Hepatocyte (in vitro differentiated cells): ENCODE measurements around the gene MYLK3. TPM values are rescaled to one million over a fixed set of nuclear protein-coding genes. Genes with fewer than 3 reads are reported as not detected.

ENCODE experiments used
- DNase-seq: peaks from one replicate; pipeline ENCODE4 v3.0.0-alpha.2; 2016; ENCODE audit warnings: low spot score
- H2AFZ ChIP-seq: fragments of 200-600 bp; sonication (generic); 2 replicates; pipeline ENCODE4 v1.6.0; 2016; ENCODE audit warnings: antibody characterized with exemption, mild to moderate bottlenecking
- H3K27ac ChIP-seq: fragments of 200-600 bp; sonication (generic); 2 replicates; pipeline ENCODE4 v1.5.1; 2016; ENCODE audit warnings: mild to moderate bottlenecking
- H3K27me3 ChIP-seq: fragments of 200-600 bp; sonication (generic); 2 replicates; pipeline ENCODE4 v1.6.1; 2016
- H3K36me3 ChIP-seq: fragments of 200-600 bp; sonication (generic); replicated peaks from 2 replicates; pipeline ENCODE4 v1.5.1; 2016; ENCODE audit warnings: low read depth; ENCODE audit not compliant: insufficient read depth
- H3K4me1 ChIP-seq: fragments of 200-600 bp; sonication (generic); 2 replicates; pipeline ENCODE4 v1.5.1; 2016; ENCODE audit warnings: mild to moderate bottlenecking, moderate library complexity; ENCODE audit not compliant: insufficient read depth
- H3K4me2 ChIP-seq: fragments of 200-600 bp; sonication (generic); 2 replicates; pipeline ENCODE4 v1.6.0; 2016
- H3K4me3 ChIP-seq: fragments of 200-600 bp; sonication (generic); 2 replicates; pipeline ENCODE4 v1.5.1; 2016; ENCODE audit warnings: mild to moderate bottlenecking
- H3K79me2 ChIP-seq: fragments of 200-600 bp; sonication (generic); 2 replicates; pipeline ENCODE4 v1.6.0; 2017; ENCODE audit warnings: mild to moderate bottlenecking
- H3K9me2 ChIP-seq: fragments of 200-600 bp; sonication (generic); replicated peaks from 2 replicates; pipeline ENCODE4 v1.6.0; 2017; ENCODE audit warnings: mild to moderate bottlenecking; ENCODE audit not compliant: insufficient read depth
- H3K9me3 ChIP-seq: fragments of 200-600 bp; sonication (generic); 2 replicates; pipeline ENCODE4 v1.5.1; 2016; ENCODE audit warnings: low read depth, mild to moderate bottlenecking
- H4K20me1 ChIP-seq: fragments of 200-600 bp; sonication (generic); 2 replicates; pipeline ENCODE4 v1.6.0; 2016; ENCODE audit warnings: mild to moderate bottlenecking; ENCODE audit not compliant: insufficient read depth, poor library complexity, severe bottlenecking
- EZH2 ChIP-seq: fragments of 200-600 bp; sonication (generic); IDR thresholded peaks from 2 replicates; pipeline ENCODE4 v1.6.1; 2016; ENCODE audit warnings: antibody characterized with exemption, mild to moderate bottlenecking, borderline replicate concordance
- EZH2phosphoT487 ChIP-seq: fragments of 200-600 bp; sonication (generic); IDR thresholded peaks from one replicate; pipeline ENCODE4 v1.6.1; 2018; ENCODE audit warnings: antibody characterized with exemption, mild to moderate bottlenecking, low read depth, moderate library complexity; ENCODE audit not compliant: unreplicated experiment, severe bottlenecking
- WGBS: methylation state at CpG from one replicate; pipeline ENCODE4 v1.1.6; 2016; ENCODE audit warnings: low lambda C conversion rate; ENCODE audit errors: missing lambda C conversion rate; 5-methylcytosine and 5-hydroxymethylcytosine counted together
- polyA plus RNA-seq: library from polyadenylated mRNA; unstranded; fragments of >200 nt; fragmentation: Nextera tagmentation; extraction: Ambion mirVana; gene quantifications from 2 replicates; pipeline ENCODE4 v1.2.1, GENCODE V29; 2016
- total RNA-seq: library from RNA; depleted of rRNA; stranded (reverse); fragments of >200 nt; gene quantifications from 2 replicates; pipeline ENCODE4 v1.2.3, GENCODE V29; 2014
- TF ChIP-seq, protein P1 (sequence below): fragments of 200-600 bp; sonication (generic); IDR thresholded peaks from 2 replicates; pipeline ENCODE4 v1.5.1; 2016; ENCODE audit warnings: antibody characterized with exemption, mild to moderate bottlenecking; ENCODE audit not compliant: poor library complexity

MYLK3 gene
- total and polyA plus RNA-seq, 2 experiments from 2014 or later = 1.9 to 6.5 TPM

DNA sequence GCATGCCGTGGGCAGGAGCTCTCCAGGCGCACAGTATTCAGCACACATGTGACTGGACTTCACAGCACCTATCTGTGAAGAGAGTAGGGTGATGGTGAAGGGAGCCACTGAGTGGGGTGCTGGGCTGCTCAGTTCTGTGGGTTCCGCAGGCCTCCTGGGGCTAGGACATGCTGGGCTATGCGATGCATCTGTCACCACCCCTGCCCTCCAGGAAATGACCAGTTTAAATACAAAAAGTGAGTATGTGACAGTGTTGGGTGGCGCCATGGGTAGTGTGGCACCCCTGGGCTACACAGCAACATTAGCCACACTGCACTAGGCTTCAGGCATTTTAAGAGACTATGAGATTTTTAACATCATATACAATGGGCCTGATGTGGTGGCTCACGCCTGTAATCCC is 28.6 kb downstream of the MYLK3 start:
- H3K79me2 ChIP-seq = no peaks in the 10 kb centered on the region
- H3K9me3 ChIP-seq = peaks cover 2% of the 10 kb centered on the region
- TF ChIP-seq EZH2phosphoT487 (no peak), EZH2 (no peak)
- TF ChIP-seq, protein P1, sequence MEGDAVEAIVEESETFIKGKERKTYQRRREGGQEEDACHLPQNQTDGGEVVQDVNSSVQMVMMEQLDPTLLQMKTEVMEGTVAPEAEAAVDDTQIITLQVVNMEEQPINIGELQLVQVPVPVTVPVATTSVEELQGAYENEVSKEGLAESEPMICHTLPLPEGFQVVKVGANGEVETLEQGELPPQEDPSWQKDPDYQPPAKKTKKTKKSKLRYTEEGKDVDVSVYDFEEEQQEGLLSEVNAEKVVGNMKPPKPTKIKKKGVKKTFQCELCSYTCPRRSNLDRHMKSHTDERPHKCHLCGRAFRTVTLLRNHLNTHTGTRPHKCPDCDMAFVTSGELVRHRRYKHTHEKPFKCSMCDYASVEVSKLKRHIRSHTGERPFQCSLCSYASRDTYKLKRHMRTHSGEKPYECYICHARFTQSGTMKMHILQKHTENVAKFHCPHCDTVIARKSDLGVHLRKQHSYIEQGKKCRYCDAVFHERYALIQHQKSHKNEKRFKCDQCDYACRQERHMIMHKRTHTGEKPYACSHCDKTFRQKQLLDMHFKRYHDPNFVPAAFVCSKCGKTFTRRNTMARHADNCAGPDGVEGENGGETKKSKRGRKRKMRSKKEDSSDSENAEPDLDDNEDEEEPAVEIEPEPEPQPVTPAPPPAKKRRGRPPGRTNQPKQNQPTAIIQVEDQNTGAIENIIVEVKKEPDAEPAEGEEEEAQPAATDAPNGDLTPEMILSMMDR = no peak
- no peak overlapping the region for H2AFZ ChIP-seq
- H3K4me2 ChIP-seq = no peak overlapping the region
- H3K4me1 ChIP-seq = no peaks in the 10 kb centered on the region
- no peaks in the 10 kb centered on the region for H3K9me2 ChIP-seq
- H3K36me3 ChIP-seq = no peaks in the 10 kb centered on the region
- H3K27ac ChIP-seq = no peak overlapping the region
- no peaks in the 10 kb centered on the region for H4K20me1 ChIP-seq
- H3K4me3 ChIP-seq = no peak overlapping the region
- no peaks in the 10 kb centered on the region for H3K27me3 ChIP-seq
- 94% methylated on average over 6 of the region's 6 CpGs for WGBS
- DNase-seq = no peak

DNA sequence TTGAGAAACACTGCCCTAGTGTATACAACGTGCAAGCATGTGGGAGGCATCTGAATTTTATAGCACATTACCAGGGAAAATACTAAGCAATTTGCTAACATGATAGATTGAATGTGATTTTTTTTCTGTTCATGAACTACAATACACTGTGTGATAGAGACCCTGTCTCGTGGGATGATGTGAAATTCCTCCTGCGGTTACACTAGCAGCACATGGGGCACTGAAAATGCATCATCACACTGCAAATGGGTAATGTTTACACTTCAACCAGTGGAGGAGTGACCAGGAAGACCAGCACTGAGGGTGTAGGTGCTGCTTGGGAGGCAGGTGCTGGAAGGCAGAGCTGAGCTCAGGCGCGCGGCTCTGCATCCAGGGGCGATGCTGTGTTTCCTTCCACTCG is 29.9 kb downstream of the MYLK3 start:
- H4K20me1 ChIP-seq = no peaks in the 10 kb centered on the region
- no peak for DNase-seq
- no peaks in the 10 kb centered on the region for H3K4me1 ChIP-seq
- no peak overlapping the region for H2AFZ ChIP-seq
- H3K4me3 ChIP-seq = no peak overlapping the region
- H3K36me3 ChIP-seq = no peaks in the 10 kb centered on the region
- H3K27ac ChIP-seq = no peak overlapping the region
- H3K79me2 ChIP-seq = no peaks in the 10 kb centered on the region
- H3K9me2 ChIP-seq = no peaks in the 10 kb centered on the region
- TF ChIP-seq EZH2 (no peak), EZH2phosphoT487 (no peak)
- TF ChIP-seq, protein P1 = no peak
- no peaks in the 10 kb centered on the region for H3K9me3 ChIP-seq
- no peak overlapping the region for H3K4me2 ChIP-seq
- H3K27me3 ChIP-seq = no peaks in the 10 kb centered on the region
- 91% methylated on average over 8 of the region's 8 CpGs for WGBS

DNA sequence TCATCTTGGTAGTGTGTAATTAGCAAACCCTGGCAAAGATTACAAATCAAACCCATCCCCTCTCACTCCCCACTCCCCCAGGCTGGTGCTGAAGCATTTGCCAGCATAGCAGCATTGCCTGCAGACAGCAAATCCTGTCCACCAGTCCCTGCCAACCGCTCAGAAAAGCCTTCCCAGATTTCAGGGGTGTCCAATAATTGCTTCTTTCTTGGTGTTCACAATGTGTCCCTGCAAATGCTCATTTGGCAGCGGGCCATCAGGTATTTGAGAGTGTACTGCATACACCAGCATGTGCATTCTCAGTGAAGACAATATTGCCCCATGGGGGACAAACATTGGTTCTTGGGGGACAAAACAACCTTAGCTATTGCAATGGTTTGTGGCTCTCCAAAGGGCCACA is 30.5 kb downstream of the MYLK3 start:
- Histone ChIP-seq H3K9me3 (no peaks in the 10 kb centered on the region), H3K9me2 (no peaks in the 10 kb centered on the region)
- DNase-seq = no peak

More for the DNA sequence above, 30.5 kb downstream of the MYLK3 start:
- Histone ChIP-seq H3K4me2 (no peak overlapping the region), H3K27ac (no peak overlapping the region), H3K4me3 (no peak overlapping the region), H3K36me3 (no peaks in the 10 kb centered on the region), H2AFZ (no peak overlapping the region), H3K27me3 (no peaks in the 10 kb centered on the region), H3K79me2 (no peaks in the 10 kb centered on the region), H4K20me1 (no peaks in the 10 kb centered on the region), H3K4me1 (no peaks in the 10 kb centered on the region)
- 77% methylated on average over 2 of the region's 2 CpGs for WGBS
- TF ChIP-seq, protein P1 = no peak
- TF ChIP-seq EZH2phosphoT487 (no peak), EZH2 (no peak)
